Trophoblast cell (in vitro differentiated cells and primary cell): ENCODE data around the gene CGN.

Source experiments
- DNase-seq, 2 donors: peaks; one replicate each; pipeline ENCODE4 v3.0.0-alpha.2; 2016
- H2AFZ ChIP-seq: 2 replicates; pipeline ENCODE4 v1.6.1; 2013; ENCODE audit warnings: low read length, moderate library complexity, mild to moderate bottlenecking; ENCODE audit not compliant: insufficient read depth, poor library complexity
- H2AK5ac ChIP-seq: 2 replicates; pipeline ENCODE4 v1.6.1; 2013; ENCODE audit warnings: mild to moderate bottlenecking, low read length
- H2BK120ac ChIP-seq: 2 replicates; pipeline ENCODE4 v1.6.1; 2013; ENCODE audit warnings: low read length, mild to moderate bottlenecking, moderate library complexity; ENCODE audit not compliant: insufficient read depth, poor library complexity
- H2BK12ac ChIP-seq: 2 replicates; pipeline ENCODE4 v1.6.1; 2013; ENCODE audit warnings: mild to moderate bottlenecking, low read length, moderate library complexity
- H2BK5ac ChIP-seq: 2 replicates; pipeline ENCODE4 v1.6.1; 2013; ENCODE audit warnings: low read length, low read depth, moderate library complexity, mild to moderate bottlenecking; ENCODE audit not compliant: poor library complexity
- H3K14ac ChIP-seq: 2 replicates; pipeline ENCODE4 v1.6.1; 2013; ENCODE audit warnings: mild to moderate bottlenecking, low read length
- H3K18ac ChIP-seq: 2 replicates; pipeline ENCODE4 v1.6.1; 2013; ENCODE audit warnings: mild to moderate bottlenecking, low read length
- H3K23ac ChIP-seq: 2 replicates; pipeline ENCODE4 v1.6.1; 2013; ENCODE audit warnings: low read length
- H3K27ac ChIP-seq: 2 replicates; pipeline ENCODE4 v1.5.1; 2013; ENCODE audit warnings: low read depth, mild to moderate bottlenecking, inconsistent platforms, low read length, moderate library complexity
- H3K27me3 ChIP-seq: 2 replicates; pipeline ENCODE4 v1.6.1; 2013; ENCODE audit warnings: inconsistent platforms, mild to moderate bottlenecking, low read length, moderate library complexity; ENCODE audit not compliant: insufficient read depth
- H3K36me3 ChIP-seq, 2 experiments: 1 replicate in 1 of 2; 2 replicates in 1 of 2; pipeline ENCODE4 v1.6.1; 2013; ENCODE audit warnings: low read length in 2 of 2, mild to moderate bottlenecking in 2 of 2, moderate library complexity in 1 of 2; ENCODE audit not compliant: insufficient read depth in 2 of 2, control insufficient read depth in 1 of 2
- H3K4ac ChIP-seq: 2 replicates; pipeline ENCODE4 v1.6.1; 2013; ENCODE audit warnings: low read depth, mild to moderate bottlenecking, low read length, moderate library complexity
- H3K4me1 ChIP-seq, 2 experiments: 1 replicate in 1 of 2; 2 replicates in 1 of 2; pipeline ENCODE4 v1.6.1; 2013; ENCODE audit warnings: low read length in 2 of 2, mild to moderate bottlenecking in 2 of 2, moderate library complexity in 1 of 2; ENCODE audit not compliant: insufficient read depth in 2 of 2, control insufficient read depth in 1 of 2
- H3K4me2 ChIP-seq: 2 replicates; pipeline ENCODE4 v1.6.1; 2013; ENCODE audit warnings: inconsistent platforms, mild to moderate bottlenecking, low read length, moderate library complexity
- H3K4me3 ChIP-seq: 2 replicates; pipeline ENCODE4 v1.5.1; 2013; ENCODE audit warnings: mild to moderate bottlenecking, low read depth, low read length, inconsistent platforms
- H3K79me1 ChIP-seq: one replicate; pipeline ENCODE4 v1.6.1; 2013; ENCODE audit warnings: low read length
- H3K79me2 ChIP-seq: 2 replicates; pipeline ENCODE4 v1.6.1; 2013; ENCODE audit warnings: low read length, mild to moderate bottlenecking; ENCODE audit not compliant: control insufficient read depth, insufficient read depth, poor library complexity
- H3K9ac ChIP-seq: 2 replicates; pipeline ENCODE4 v1.6.1; 2013; ENCODE audit warnings: mild to moderate bottlenecking, low read length
- H3K9me3 ChIP-seq: 2 replicates; pipeline ENCODE4 v1.6.1; 2013; ENCODE audit warnings: low read depth, mild to moderate bottlenecking, control low read depth, inconsistent platforms, low read length; ENCODE audit not compliant: insufficient read depth
- H4K12ac ChIP-seq: 2 replicates; pipeline ENCODE4 v1.6.1; 2013; ENCODE audit warnings: low read depth, mild to moderate bottlenecking, low read length, moderate library complexity
- H4K8ac ChIP-seq: 2 replicates; pipeline ENCODE4 v1.6.1; 2013; ENCODE audit warnings: low read depth, mild to moderate bottlenecking, low read length, moderate library complexity
- H4K91ac ChIP-seq: one replicate; pipeline ENCODE4 v1.6.1; 2013; ENCODE audit warnings: low read depth, mild to moderate bottlenecking, low read length, moderate library complexity
- whole genome bisulfite sequencing: extraction: QIAGEN DNeasy Blood & Tissue Kit; methylation state at CpG from one replicate; pipeline ENCODE4 v1.1.7; 2013; ENCODE audit warnings: missing lambda C conversion rate; ENCODE audit not compliant: insufficient read length, insufficient coverage; ENCODE audit errors: extremely low coverage; 5-methylcytosine and 5-hydroxymethylcytosine counted together

Gene CGN

GRCh38 chr1:151581921-151582320 is 70.7 kb downstream of the CGN start:
- Histone ChIP-seq H3K27me3 (no peaks in the 10 kb centered on the region), H3K14ac (no peak overlapping the region), H3K4me1 (peaks cover 27 to 43% of the 10 kb centered on the region in 2 experiments), H3K23ac (no peak overlapping the region), H3K36me3 (peaks cover 22 to 49% of the 10 kb centered on the region in 2 experiments), H2BK12ac (no peak overlapping the region), H3K9me3 (no peaks in the 10 kb centered on the region), H4K91ac (no peak overlapping the region), H3K79me2 (no peaks in the 10 kb centered on the region), H3K18ac (peak overlapping the region; percentile 54), H3K27ac (peak overlapping the region; percentile 51), H4K12ac (no peak overlapping the region), H3K4me3 (no peak overlapping the region), H2AK5ac (no peak overlapping the region), H3K4me2 (no peak overlapping the region), H2BK5ac (peak overlapping the region; percentile 34), H3K79me1 (peaks cover 5% of the 10 kb centered on the region), H3K9ac (no peak overlapping the region), H4K8ac (no peak overlapping the region), H3K4ac (no peak overlapping the region), H2BK120ac (no peak overlapping the region), H2AFZ (no peak overlapping the region)
- peak in 1 of 2 donors; percentile 56 for DNase-seq
- no CpG with 5 or more reads among the region's 1 CpG for WGBS

- Histone ChIP-seq H2BK12ac (no peak overlapping the region), H2AK5ac (no peak overlapping the region), H2BK5ac (no peak overlapping the region), H3K18ac (no peak overlapping the region), H3K9me3 (no peaks in the 10 kb centered on the region), H3K23ac (no peak overlapping the region), H4K91ac (peak overlapping the region; percentile 7), H3K4ac (no peak overlapping the region), H3K9ac (no peak overlapping the region), H3K79me2 (no peaks in the 10 kb centered on the region), H3K4me3 (no peak overlapping the region), H3K36me3 (peaks cover 19 to 34% of the 10 kb centered on the region in 2 experiments), H3K4me2 (no peak overlapping the region), H2BK120ac (no peak overlapping the region), H2AFZ (no peak overlapping the region), H3K14ac (no peak overlapping the region), H3K79me1 (peaks cover 5% of the 10 kb centered on the region), H3K27ac (peak overlapping the region; percentile 70), H3K27me3 (no peaks in the 10 kb centered on the region), H4K12ac (no peak overlapping the region), H3K4me1 (peaks cover 27 to 40% of the 10 kb centered on the region in 2 experiments), H4K8ac (no peak overlapping the region)
- DNase-seq: peak; percentile 51 to 79
- no CpG with 5 or more reads among the region's 2 CpGs for WGBS
Observed at GRCh38 chr1:151583796-151584195, 72.6 kb downstream of the CGN start.

GRCh38 chr1:151584278-151584677 is 73.1 kb downstream of the CGN start:
- Histone ChIP-seq H3K27me3 (no peaks in the 10 kb centered on the region), H4K91ac (no peak overlapping the region), H3K9me3 (no peaks in the 10 kb centered on the region), H3K4ac (no peak overlapping the region), H3K23ac (no peak overlapping the region), H3K4me2 (no peak overlapping the region), H3K9ac (no peak overlapping the region), H3K36me3 (peaks cover 19 to 34% of the 10 kb centered on the region in 2 experiments), H3K27ac (peak overlapping the region; percentile 70), H3K14ac (no peak overlapping the region), H4K8ac (no peak overlapping the region), H2AFZ (no peak overlapping the region), H3K4me3 (no peak overlapping the region), H3K18ac (no peak overlapping the region), H2BK12ac (no peak overlapping the region), H2BK5ac (peak overlapping the region; percentile 38), H2BK120ac (no peak overlapping the region), H3K79me2 (no peaks in the 10 kb centered on the region), H4K12ac (no peak overlapping the region), H3K4me1 (peaks cover 27 to 40% of the 10 kb centered on the region in 2 experiments), H3K79me1 (peaks cover 5% of the 10 kb centered on the region), H2AK5ac (no peak overlapping the region)
- DNase-seq: peak in 1 of 2 donors; percentile 57
- WGBS: no CpG with 5 or more reads among the region's 6 CpGs

- H3K79me2 ChIP-seq: no peaks in the 10 kb centered on the region
- H3K14ac ChIP-seq: peak overlapping the region; percentile 26
- H2BK120ac ChIP-seq: no peak overlapping the region
- no peak overlapping the region for H4K8ac ChIP-seq
- no peak overlapping the region for H2AK5ac ChIP-seq
- peak overlapping the region; percentile 51 for H2BK12ac ChIP-seq
- peak overlapping the region; percentile 70 for H3K27ac ChIP-seq
- peaks cover 15 to 29% of the 10 kb centered on the region in 2 experiments for H3K36me3 ChIP-seq
- no peak overlapping the region for H2AFZ ChIP-seq
- peak overlapping the region; percentile 38 for H2BK5ac ChIP-seq
- DNase-seq: no peak
- peaks cover 22 to 37% of the 10 kb centered on the region in 2 experiments for H3K4me1 ChIP-seq
- no peak overlapping the region for H3K4me2 ChIP-seq
- H3K79me1 ChIP-seq: peaks cover 5% of the 10 kb centered on the region
- no peak overlapping the region for H4K12ac ChIP-seq
- no peak overlapping the region for H3K4me3 ChIP-seq
- H3K18ac ChIP-seq: no peak overlapping the region
- H3K4ac ChIP-seq: no peak overlapping the region
- WGBS: no CpG with 5 or more reads among the region's 7 CpGs
- no peaks in the 10 kb centered on the region for H3K9me3 ChIP-seq
- H3K9ac ChIP-seq: no peak overlapping the region
- H4K91ac ChIP-seq: no peak overlapping the region
- H3K23ac ChIP-seq: no peak overlapping the region
- H3K27me3 ChIP-seq: no peaks in the 10 kb centered on the region
Observed at GRCh38 chr1:151584780-151585179, 73.6 kb downstream of the CGN start.
